Activated B cell treated with CpG ODN at 0.5 μM for 24 hours (primary cell): ENCODE results near the gene ABCG1. TPM values are rescaled to one million over a fixed set of nuclear protein-coding genes. Genes with fewer than 3 reads are reported as not detected.

Experiments
- ATAC-seq: fragments of 200-7000 bp; cut with Tn5 transposase; one replicate; pipeline ENCODE4 v1.10.0; 2021; ENCODE audit warnings: low read depth, mild to moderate bottlenecking, moderate library complexity
- CTCF ChIA-PET: fragments of 350-600 bp; sonication (Branson Sonifier 250); formaldehyde crosslinking; loops from one replicate; lab custom pipeline; 2021; ENCODE audit warnings: antibody characterized with exemption; lab: Charles Lee
- POLR2A ChIA-PET: fragments of 350-600 bp; sonication (Branson Sonifier 250); formaldehyde crosslinking; loops from one replicate; lab custom pipeline; 2021; ENCODE audit warnings: antibody characterized with exemption; lab: Charles Lee
- DNase-seq: peaks from one replicate; pipeline ENCODE4 v3.0.0; 2022
- H3K27ac Mint-ChIP-seq: one replicate; pipeline ENCODE4 v1.8.0; 2020; ENCODE audit warnings: mixed read lengths
- H3K27me3 Mint-ChIP-seq: one replicate; pipeline ENCODE4 v1.8.0; 2021; ENCODE audit warnings: mixed read lengths
- H3K36me3 Mint-ChIP-seq: one replicate; pipeline ENCODE4 v1.8.0; 2021; ENCODE audit warnings: low read depth, mixed read lengths
- H3K4me1 Mint-ChIP-seq: one replicate; pipeline ENCODE4 v1.8.0; 2021; ENCODE audit warnings: mixed read lengths
- H3K4me3 Mint-ChIP-seq: one replicate; pipeline ENCODE4 v1.8.0; 2020; ENCODE audit warnings: mild to moderate bottlenecking, mixed read lengths
- H3K9me3 Mint-ChIP-seq: one replicate; pipeline ENCODE4 v1.8.0; 2020; ENCODE audit warnings: mixed read lengths
- intact Hi-C: fragments of 100-400 bp; cut with micrococcal nuclease; formaldehyde crosslinking; loops from one replicate; pipeline ENCODE4 v1.15.1; 2024
- total RNA-seq: library from RNA; stranded (reverse); gene quantifications from 2 replicates; pipeline ENCODE4 v1.2.3, GENCODE V29; 2022
- TF ChIP-seq, protein P1 (sequence below): fragments of 200-600 bp; IDR thresholded peaks from one replicate; pipeline ENCODE4 v1.8.0; 2022; ENCODE audit warnings: antibody characterized with exemption, mild to moderate bottlenecking

Gene ABCG1
- total RNA-seq, 1 donor from 2014 or later: 3.4 TPM

DNA sequence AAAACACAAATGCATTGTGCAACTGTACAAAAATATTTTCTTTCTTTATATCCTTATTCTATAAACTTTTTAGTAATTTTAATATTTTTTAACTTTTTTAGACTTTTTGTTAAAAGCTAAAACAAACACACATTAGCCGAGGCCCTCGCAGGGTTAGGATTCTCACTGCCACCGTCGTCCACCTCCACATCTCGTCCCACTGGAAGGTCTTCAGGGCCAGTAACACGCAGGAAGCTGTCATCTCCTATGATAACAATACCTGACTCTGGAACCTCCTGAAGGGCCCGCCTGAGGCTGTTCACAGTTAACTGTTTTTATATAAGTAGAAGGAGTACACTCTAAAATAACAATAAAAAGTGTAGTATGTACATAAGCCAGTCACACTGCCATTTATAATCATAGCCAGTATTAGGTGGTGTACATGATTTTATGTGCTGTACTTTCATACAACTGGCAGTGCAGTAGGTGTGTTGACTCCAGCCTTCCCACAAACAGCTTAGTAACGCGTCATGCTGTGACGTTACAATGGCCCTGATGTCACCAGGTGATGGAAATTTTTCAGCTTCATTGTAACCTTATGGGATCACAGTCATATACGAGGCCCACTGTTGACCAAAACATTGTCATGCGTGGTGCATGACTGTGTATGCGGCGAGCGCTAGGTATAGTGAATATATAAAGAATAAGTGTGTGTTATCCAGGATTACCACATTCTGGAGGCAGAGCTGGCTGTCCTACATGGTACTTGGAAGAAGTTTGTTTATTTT lies 123.0 kb downstream of the ABCG1 start:
- H3K27me3 Mint-ChIP-seq: peaks cover 12% of the 10 kb centered on the region
- CTCF ChIA-PET: no interaction called here
- no peak for DNase-seq

DNA sequence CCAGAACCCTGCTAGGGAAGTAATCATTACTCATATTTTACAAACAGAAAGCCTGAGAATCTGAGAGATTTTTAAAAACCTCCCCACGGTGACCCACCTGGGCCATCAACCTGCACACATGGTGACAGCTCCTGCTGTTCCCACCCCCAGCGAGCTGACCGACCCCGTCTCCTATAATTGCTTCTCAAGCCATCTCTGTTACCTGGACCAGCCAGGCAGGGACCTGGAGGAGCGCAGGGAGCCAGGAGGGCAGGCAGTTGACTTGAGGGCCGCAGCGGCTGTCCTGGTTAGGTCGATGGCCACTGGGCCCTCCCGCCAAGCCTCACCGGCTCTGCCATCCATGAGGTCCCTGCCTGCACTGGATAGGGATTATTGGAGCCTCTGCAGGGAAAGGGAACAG lies 124.2 kb downstream of the ABCG1 start:
- Mint-ChIP-seq H3K4me1 (peaks cover 3% of the 10 kb centered on the region), H3K27me3 (peaks cover 3% of the 10 kb centered on the region), H3K4me3 (no peak overlapping the region), H3K27ac (no peak overlapping the region), H3K9me3 (no peaks in the 10 kb centered on the region), H3K36me3 (no peaks in the 10 kb centered on the region)
- ChIA-PET POLR2A (no interaction called here), CTCF (no interaction called here)
- TF ChIP-seq, protein P1, sequence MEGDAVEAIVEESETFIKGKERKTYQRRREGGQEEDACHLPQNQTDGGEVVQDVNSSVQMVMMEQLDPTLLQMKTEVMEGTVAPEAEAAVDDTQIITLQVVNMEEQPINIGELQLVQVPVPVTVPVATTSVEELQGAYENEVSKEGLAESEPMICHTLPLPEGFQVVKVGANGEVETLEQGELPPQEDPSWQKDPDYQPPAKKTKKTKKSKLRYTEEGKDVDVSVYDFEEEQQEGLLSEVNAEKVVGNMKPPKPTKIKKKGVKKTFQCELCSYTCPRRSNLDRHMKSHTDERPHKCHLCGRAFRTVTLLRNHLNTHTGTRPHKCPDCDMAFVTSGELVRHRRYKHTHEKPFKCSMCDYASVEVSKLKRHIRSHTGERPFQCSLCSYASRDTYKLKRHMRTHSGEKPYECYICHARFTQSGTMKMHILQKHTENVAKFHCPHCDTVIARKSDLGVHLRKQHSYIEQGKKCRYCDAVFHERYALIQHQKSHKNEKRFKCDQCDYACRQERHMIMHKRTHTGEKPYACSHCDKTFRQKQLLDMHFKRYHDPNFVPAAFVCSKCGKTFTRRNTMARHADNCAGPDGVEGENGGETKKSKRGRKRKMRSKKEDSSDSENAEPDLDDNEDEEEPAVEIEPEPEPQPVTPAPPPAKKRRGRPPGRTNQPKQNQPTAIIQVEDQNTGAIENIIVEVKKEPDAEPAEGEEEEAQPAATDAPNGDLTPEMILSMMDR: no peak
- DNase-seq (no peak), ATAC-seq (no peak)
- intact Hi-C loops: no loop called here

More for the DNA sequence above, 123.0 kb downstream of the ABCG1 start:
- no peaks in the 10 kb centered on the region for H3K36me3 Mint-ChIP-seq
- no peak for ATAC-seq
- POLR2A ChIA-PET: interaction anchor here (0.6 kb wide), 2 partner anchors 108 to 213 kb away, joined by 5 read pairs; no protein-coding TSS in a partner anchor
- intact Hi-C loops: no loop called here
- no peak overlapping the region for H3K4me3 Mint-ChIP-seq
- TF ChIP-seq, protein P1: no peak
- H3K9me3 Mint-ChIP-seq: peaks cover 2% of the 10 kb centered on the region
- peaks cover 10% of the 10 kb centered on the region for H3K4me1 Mint-ChIP-seq
- H3K27ac Mint-ChIP-seq: no peak overlapping the region

DNA sequence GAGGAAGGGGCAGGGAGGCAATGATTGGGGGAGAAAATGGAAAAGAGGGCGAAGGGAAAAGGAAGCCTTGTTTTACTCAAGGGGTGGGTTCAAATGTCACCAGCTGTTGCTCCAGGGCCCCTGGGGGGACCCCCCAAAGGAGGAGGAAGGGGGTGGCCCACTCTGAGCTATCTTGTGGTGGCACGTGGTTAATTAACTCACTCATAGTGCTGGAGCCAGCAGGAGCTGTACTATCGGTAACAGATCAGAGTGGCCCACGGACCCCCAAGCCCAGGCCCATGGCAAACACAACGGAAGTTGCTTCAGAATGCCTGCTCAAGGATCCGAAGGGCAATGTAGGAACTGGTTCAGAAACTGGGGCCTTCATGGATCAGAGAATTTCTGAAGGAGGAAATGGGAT lies 124.6 kb downstream of the ABCG1 start:
- Mint-ChIP-seq H3K36me3 (no peaks in the 10 kb centered on the region), H3K27ac (no peak overlapping the region), H3K27me3 (peaks cover 3% of the 10 kb centered on the region), H3K4me1 (no peaks in the 10 kb centered on the region), H3K9me3 (no peaks in the 10 kb centered on the region), H3K4me3 (no peak overlapping the region)
- no peak for DNase-seq
- intact Hi-C loops: no loop called here
- no peak for ATAC-seq
- ChIA-PET POLR2A (no interaction called here), CTCF (no interaction called here)
- TF ChIP-seq, protein P1: no peak

DNA sequence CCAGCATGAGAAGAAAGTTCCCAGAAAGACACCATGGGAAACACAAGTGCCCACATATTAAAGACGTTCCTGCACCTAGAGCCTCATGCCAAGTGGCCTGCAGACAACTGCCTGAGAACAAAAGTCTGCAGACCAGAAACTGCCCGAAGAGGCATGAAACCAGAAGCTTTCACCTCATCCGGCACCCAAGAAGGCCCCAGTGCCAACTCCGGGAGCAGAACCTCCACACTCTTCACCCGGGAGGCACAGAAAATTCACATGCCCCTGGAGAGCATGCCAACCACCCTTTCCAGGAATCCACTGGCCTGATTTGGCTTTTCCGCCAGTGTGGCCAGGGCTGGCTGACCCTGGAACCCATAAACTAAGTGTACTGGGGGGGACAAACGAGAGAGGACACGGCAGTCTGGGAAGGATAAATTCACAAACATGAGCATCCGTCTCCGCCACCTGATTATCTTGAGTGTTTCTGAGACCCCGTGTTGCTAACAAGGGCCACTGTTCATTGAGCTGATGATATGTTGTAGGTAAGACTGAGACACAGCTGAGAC lies 125.1 kb downstream of the ABCG1 start:
- H3K9me3 Mint-ChIP-seq: no peaks in the 10 kb centered on the region
- CTCF ChIA-PET: no interaction called here
- no peaks in the 10 kb centered on the region for H3K36me3 Mint-ChIP-seq
- no peak overlapping the region for H3K27ac Mint-ChIP-seq
- TF ChIP-seq, protein P1: no peak
- H3K4me1 Mint-ChIP-seq: no peaks in the 10 kb centered on the region
- intact Hi-C loops: no loop called here
- POLR2A ChIA-PET: no interaction called here
- H3K4me3 Mint-ChIP-seq: no peak overlapping the region
- ATAC-seq: no peak
- no peak for DNase-seq
- H3K27me3 Mint-ChIP-seq: peaks cover 3% of the 10 kb centered on the region

DNA sequence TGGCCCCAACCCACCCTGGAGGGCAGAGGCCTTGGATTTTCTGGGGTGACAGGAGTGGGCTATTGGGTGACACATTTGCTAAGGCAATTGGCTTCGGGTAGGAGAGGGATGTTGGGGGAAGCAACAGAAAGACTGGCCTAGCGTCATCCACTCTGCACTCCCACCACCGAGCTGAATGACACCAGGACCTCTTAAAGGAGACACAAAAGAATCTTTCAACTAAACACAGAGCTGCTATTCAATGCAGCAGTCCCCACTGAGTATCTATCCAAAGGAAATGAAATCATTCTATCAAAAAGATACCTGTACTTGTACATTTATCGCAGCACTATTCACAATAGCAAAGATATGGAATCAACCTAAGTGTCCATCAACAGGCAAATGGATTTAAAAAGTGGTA lies 125.7 kb downstream of the ABCG1 start:
- ChIA-PET CTCF (no interaction called here), POLR2A (no interaction called here)
- intact Hi-C loops: no loop called here
- no peak for ATAC-seq
- no peak overlapping the region for H3K4me3 Mint-ChIP-seq
- H3K9me3 Mint-ChIP-seq: no peaks in the 10 kb centered on the region
- H3K36me3 Mint-ChIP-seq: no peaks in the 10 kb centered on the region
- no peak for DNase-seq
- H3K4me1 Mint-ChIP-seq: no peaks in the 10 kb centered on the region
- TF ChIP-seq, protein P1: no peak
- H3K27ac Mint-ChIP-seq: no peak overlapping the region
- H3K27me3 Mint-ChIP-seq: peaks cover 3% of the 10 kb centered on the region
